PC-3 (cell line): ENCODE results near the gene SRSF1. TPM values are rescaled to one million over a fixed set of nuclear protein-coding genes. Genes with fewer than 3 reads are reported as not detected.

ENCODE experiments used
- ATAC-seq: fragments of 200-7000 bp; cut with Tn5 transposase; 2 replicates; pipeline ENCODE4 v1.9.1; 2020; ENCODE audit warnings: mild to moderate bottlenecking, moderate library complexity
- BruUV-seq: library from RNA; stranded (reverse); fragments of 400-500 nt; replicated peaks from 2 replicates; lab custom pipeline; 2021; lab: Mats Ljungman, UMichigan
- CTCF ChIA-PET: fragments of 300-600 bp; sonication (Branson Sonifier 250); formaldehyde crosslinking; loops from one replicate; lab custom pipeline; 2022; ENCODE audit warnings: antibody characterized with exemption; lab: Charles Lee
- POLR2A ChIA-PET: fragments of 300-600 bp; sonication (Branson Sonifier 250); formaldehyde crosslinking; loops from one replicate; lab custom pipeline; 2022; ENCODE audit warnings: antibody characterized with exemption; ENCODE audit not compliant: unreplicated experiment; lab: Charles Lee
- DNase-seq: peaks from one replicate; pipeline ENCODE4 v3.0.0-alpha.2; 2015
- H2AFZ ChIP-seq: fragments of 300-600 bp; sonication (generic); 2 replicates; pipeline ENCODE4 v1.6.0; 2016; ENCODE audit warnings: antibody characterized with exemption, low read length
- H3F3A ChIP-seq: fragments of 300-600 bp; sonication (generic); one replicate; pipeline ENCODE4 v1.6.0; 2017; ENCODE audit warnings: antibody characterized with exemption, low read length, control low read depth, mild to moderate bottlenecking; ENCODE audit not compliant: unreplicated experiment
- H3K27ac ChIP-seq: fragments of 300-600 bp; sonication (generic); 2 replicates; pipeline ENCODE4 v1.5.1; 2016; ENCODE audit warnings: mild to moderate bottlenecking, low read length
- H3K27me3 ChIP-seq: fragments of 300-600 bp; sonication (generic); 2 replicates; pipeline ENCODE4 v1.6.1; 2016; ENCODE audit warnings: low read length, mixed read lengths
- H3K36me3 ChIP-seq: fragments of 300-600 bp; sonication (generic); 2 replicates; pipeline ENCODE4 v1.6.1; 2016; ENCODE audit warnings: low read depth, mixed run types, low read length, mixed read lengths
- H3K4me1 ChIP-seq: fragments of 300-600 bp; sonication (generic); 2 replicates; pipeline ENCODE4 v1.5.1; 2016; ENCODE audit warnings: low read length; ENCODE audit not compliant: insufficient read depth
- H3K4me2 ChIP-seq: fragments of 300-600 bp; sonication (generic); 2 replicates; pipeline ENCODE4 v1.6.0; 2016; ENCODE audit warnings: low read length
- H3K4me3 ChIP-seq: fragments of 300-600 bp; sonication (generic); 2 replicates; pipeline ENCODE4 v1.5.1; 2016; ENCODE audit warnings: mild to moderate bottlenecking, low read length, mixed read lengths
- H3K79me2 ChIP-seq: fragments of 300-600 bp; sonication (generic); 2 replicates; pipeline ENCODE4 v1.6.1; 2017; ENCODE audit warnings: low read length, mixed read lengths
- H3K9ac ChIP-seq: fragments of 300-600 bp; sonication (generic); 2 replicates; pipeline ENCODE4 v1.6.0; 2016; ENCODE audit warnings: mild to moderate bottlenecking, low read length
- H3K9me2 ChIP-seq: fragments of 300-600 bp; sonication (generic); replicated peaks from 2 replicates; pipeline ENCODE4 v1.6.1; 2016; ENCODE audit warnings: mixed run types, low read length, mixed read lengths
- H3K9me3 ChIP-seq: fragments of 300-600 bp; sonication (generic); 2 replicates; pipeline ENCODE4 v1.6.1; 2016; ENCODE audit warnings: low read length, mixed read lengths
- H4K20me1 ChIP-seq: fragments of 300-600 bp; sonication (generic); 2 replicates; pipeline ENCODE4 v1.6.1; 2016; ENCODE audit warnings: low read length, mixed read lengths
- CTCF ChIP-seq: fragments of 300-600 bp; sonication (generic); conservative IDR thresholded peaks from 2 replicates; pipeline ENCODE4 v1.5.1; 2017; ENCODE audit warnings: antibody characterized with exemption, low read depth, mild to moderate bottlenecking, low read length
- EZH2 ChIP-seq: fragments of 300-600 bp; sonication (generic); IDR thresholded peaks from one replicate; pipeline ENCODE4 v1.6.1; 2017; ENCODE audit warnings: antibody characterized with exemption, mild to moderate bottlenecking, low read length; ENCODE audit not compliant: unreplicated experiment
- EZH2phosphoT487 ChIP-seq: fragments of 300-600 bp; sonication (generic); IDR thresholded peaks from 2 replicates; pipeline ENCODE4 v1.6.1; 2018; ENCODE audit warnings: mild to moderate bottlenecking, antibody characterized with exemption, low read length, borderline replicate concordance
- intact Hi-C: fragments of 100-400 bp; cut with micrococcal nuclease; formaldehyde crosslinking; loops from 2 replicates; pipeline ENCODE4 v1.9.0; 2023
- total RNA-seq: library from RNA; depleted of rRNA; stranded (reverse); fragments of >200 nt; gene quantifications from 2 replicates; pipeline ENCODE4 v1.2.3, GENCODE V29; 2014

The SRSF1 gene
- total RNA-seq, 1 experiment from 2014 or later, result 325 TPM

- intact Hi-C loops, result no loop called here
- peaks cover 65% of the 10 kb centered on the region for H4K20me1 ChIP-seq
- H3K27me3 ChIP-seq, result no peaks in the 10 kb centered on the region
- peak overlapping the region; percentile 95 for H3K4me2 ChIP-seq
- H3K27ac ChIP-seq, result no peak overlapping the region
- H3K4me1 ChIP-seq, result peaks cover 30% of the 10 kb centered on the region
- peak overlapping the region; percentile 98; the same call in 1 of the 2 replicates for H3K9ac ChIP-seq
- no peaks in the 10 kb centered on the region for H3K9me3 ChIP-seq
- ChIA-PET CTCF (no interaction called here), POLR2A (no interaction called here)
- H3K79me2 ChIP-seq, result peaks cover 65% of the 10 kb centered on the region
- TF ChIP-seq EZH2 (no peak), CTCF (no peak)
- no peaks in the 10 kb centered on the region for H3K9me2 ChIP-seq
- H3K4me3 ChIP-seq, result peak overlapping the region; percentile 96
- ATAC-seq, result no peak
- H2AFZ ChIP-seq, result no peak overlapping the region
- no TSS peak for BruUV-seq
- H3F3A ChIP-seq, result peaks cover 33% of the 10 kb centered on the region
- no peak for DNase-seq
- peaks cover 65% of the 10 kb centered on the region for H3K36me3 ChIP-seq
Measured at GRCh38 chr17:58004060-58004459, 3.0 kb downstream of the SRSF1 start.

GRCh38 chr17:58002973-58003372 lies 4.1 kb downstream of the SRSF1 start:
- Histone ChIP-seq H3K27ac (no peak overlapping the region), H2AFZ (no peak overlapping the region), H3K79me2 (peaks cover 61% of the 10 kb centered on the region), H3K9me2 (no peaks in the 10 kb centered on the region), H3K4me2 (peak overlapping the region; percentile 95), H3F3A (peaks cover 38% of the 10 kb centered on the region), H3K4me1 (peaks cover 30% of the 10 kb centered on the region), H3K9me3 (no peaks in the 10 kb centered on the region), H3K27me3 (no peaks in the 10 kb centered on the region), H3K36me3 (peaks cover 76% of the 10 kb centered on the region), H4K20me1 (peaks cover 65% of the 10 kb centered on the region), H3K9ac (no peak overlapping the region; the same call in 1 of the 2 replicates), H3K4me3 (peak overlapping the region; percentile 96)
- no peak for ATAC-seq
- intact Hi-C loops, result no loop called here
- no TSS peak for BruUV-seq
- TF ChIP-seq EZH2phosphoT487 (no peak), CTCF (no peak), EZH2 (no peak)
- POLR2A ChIA-PET, result interaction anchor here (0.6 kb wide), 1 partner anchor 140 kb away, joined by 3 read pairs; no protein-coding TSS in a partner anchor
- DNase-seq, result no peak
- CTCF ChIA-PET, result no interaction called here

GRCh38 chr17:58002154-58002948 lies 4.7 kb downstream of the SRSF1 start:
- POLR2A ChIA-PET, result interaction anchor here (0.6 to 0.7 kb wide), 3 partner anchors 53 to 140 kb away, joined by 3 to 4 read pairs (median 3); no protein-coding TSS in a partner anchor
- H2AFZ ChIP-seq, result no peak overlapping the region
- TF ChIP-seq CTCF (no peak), EZH2 (no peak), EZH2phosphoT487 (no peak)
- no peak for DNase-seq
- peaks cover 58% of the 10 kb centered on the region for H3K79me2 ChIP-seq
- H3K4me1 ChIP-seq, result peaks cover 30% of the 10 kb centered on the region
- CTCF ChIA-PET, result interaction anchor here (0.6 kb wide), 1 partner anchor 81 kb away, joined by 4 read pairs; the partner anchor contains the start of gene DYNLL2
- peak overlapping the region; percentile 96; the same call in 1 of the 2 replicates for H3K4me3 ChIP-seq
- ATAC-seq, result no peak
- H4K20me1 ChIP-seq, result peaks cover 65% of the 10 kb centered on the region
- H3K36me3 ChIP-seq, result peaks cover 80% of the 10 kb centered on the region
- H3K27me3 ChIP-seq, result no peaks in the 10 kb centered on the region
- intact Hi-C loops, result no loop called here
- no peak overlapping the region for H3K9ac ChIP-seq
- H3K4me2 ChIP-seq, result peak overlapping the region; percentile 95
- H3K9me3 ChIP-seq, result no peaks in the 10 kb centered on the region
- no peaks in the 10 kb centered on the region for H3K9me2 ChIP-seq
- BruUV-seq, result no TSS peak
- H3K27ac ChIP-seq, result no peak overlapping the region
- peaks cover 38% of the 10 kb centered on the region for H3F3A ChIP-seq
